Adrenal gland (tissue), 19 donors: ENCODE data around the gene TPM4. TPM values are rescaled to one million over a fixed set of nuclear protein-coding genes. Genes with fewer than 3 reads are reported as not detected.
"Not testable (repeated sequence)": the region's sequence is repeated elsewhere in the genome, so short reads cannot be mapped to it uniquely, and the experiment has no call there.

Experiments used
- DNase-seq, 7 donors: peaks; one replicate each; pipeline ENCODE4 v3.0.0-alpha.2; 2019 to 2020
- H3K27ac ChIP-seq, 5 donors: fragments of 200-600 bp; sonication (generic) in 4 of 5; 1 replicate in 3 of 5; 2 replicates in 2 of 5; pipeline versions ENCODE4 v1.5.1 to v1.8.0; 2016 to 2020; ENCODE audit warnings: mild to moderate bottlenecking in 1 of 5
- H3K27me3 ChIP-seq: fragments of 200-600 bp; 2 replicates; pipeline ENCODE4 v1.8.0; 2021
- H3K36me3 ChIP-seq, 2 donors: fragments of 200-600 bp; replicated peaks in 1 of 2; 1 replicate in 1 of 2; 2 replicates in 1 of 2; pipeline versions ENCODE4 v1.5.1 to v1.8.0; 2018 to 2022
- H3K4me1 ChIP-seq, 2 donors: fragments of 200-600 bp; replicated peaks in 1 of 2; 1 replicate in 1 of 2; 2 replicates in 1 of 2; pipeline versions ENCODE4 v1.5.1 to v1.8.0; 2018 to 2021
- H3K4me3 ChIP-seq, 4 donors: fragments of 200-600 bp; sonication (generic) in 3 of 4; one replicate each; pipeline ENCODE4 v1.5.1; 2016 to 2018
- H3K9me3 ChIP-seq, 3 donors: fragments of 200-600 bp; sonication (generic) in 1 of 3; replicated peaks in 1 of 3; 1 replicate in 2 of 3; 2 replicates in 1 of 3; pipeline versions ENCODE4 v1.5.1 to v1.8.0; 2016 to 2021
- POLR2A ChIP-seq, 2 donors: fragments of 450-650 bp; IDR thresholded peaks; one replicate each; pipeline ENCODE4 v1.6.1; 2017; ENCODE audit warnings: antibody characterized with exemption in 2 of 2, mild to moderate bottlenecking in 2 of 2, moderate library complexity in 1 of 2
- WGBS, 4 donors: extraction: QIAGEN DNeasy Blood & Tissue Kit in 2 of 4; methylation state at CpG; one replicate each; pipeline versions ENCODE4 v1.1.5 to v1.1.7; 2013 to 2017; 5-methylcytosine and 5-hydroxymethylcytosine counted together
- intact Hi-C, 2 donors: fragments of 100-400 bp; cut with DNase I; formaldehyde crosslinking; loops; one replicate each; pipeline versions ENCODE4 v1.14.1 to v1.15.0; 2022 to 2023
- long read RNA-seq, 10 donors: library from polyadenylated mRNA in 3 of 10; unstranded in 2 of 10; stranded (forward) in 1 of 10; transcript quantifications; one replicate each; pipeline ENCODE4 v2.0.0 and lab custom pipeline, GENCODE V29; 2021 to 2026
- polyA plus RNA-seq, 3 donors: library from polyadenylated mRNA; stranded (reverse); fragments of 200-250 nt in 2 of 3; fragments of 350-450 nt in 1 of 3; fragmentation: Illumina TruSeq in 1 of 3; extraction: RNeasy Lipid Tissue Mini Kit (QIAGEN cat#74804) in 1 of 3; gene quantifications; one replicate each; pipeline ENCODE4 v1.2.3, GENCODE V29; 2013 to 2014
- total RNA-seq, 9 donors: library from RNA; depleted of rRNA in 4 of 9; stranded (reverse); fragments of >200 nt in 4 of 9; fragments of 120-200 nt in 1 of 9; fragmentation: NEBNext Ultra II Directional in 1 of 9; extraction: Animal tissue kit (Norgen Biotek cat#: 25700) in 1 of 9; gene quantifications; one replicate each; pipeline versions ENCODE4 v1.1.0 to v1.2.4, GENCODE V29; 2013 to 2023
- TF ChIP-seq, protein P1 (sequence below), 6 experiments: fragments of 450-650 bp in 4 of 6; fragments of 200-600 bp in 2 of 6; sonication (generic) in 1 of 6; IDR thresholded peaks; 1 replicate in 5 of 6; 2 replicates in 1 of 6; pipeline versions ENCODE4 v1.5.1 to v1.8.0; 2016 to 2021; ENCODE audit warnings: antibody characterized with exemption in 6 of 6, mild to moderate bottlenecking in 2 of 6, moderate library complexity in 1 of 6
- donor health status: healthy with polysubstance abuse.
- donor health status: Bipolar disorder and iron deficiency.
- donor health status: DM: yes; HTN: yes; CAD: no.
- donor health status: DM: no; HTN: no; CAD: no.
- donor health status: DM: no; HTN: no; CAD: no.
- donor health status: DM: yes; HTN: yes; CAD: no.

The TPM4 gene
- 100 to 1,000 TPM; 111 to 294 (median 173) TPM for total RNA-seq
- 100 to 1,000 TPM; 195 to 290 (median 290) TPM for polyA plus RNA-seq
- long read RNA-seq, donor 1, transcript TPM4-213 (1 exons, 2,672 nt), result minor isoform, 27 of 80 reads
- long read RNA-seq, donor 1, transcript TPM4-201 (8 exons, 2,666 nt), result major isoform, 30 of 80 reads
- long read RNA-seq, donor 1, partial matches to known transcripts, result 23 of 80 reads
- long read RNA-seq, donor 1, other reads (novel, unspliced or antisense), result 0 of 80 reads
- long read RNA-seq, donor 2, transcript TPM4-201 (8 exons, 2,666 nt), result minor isoform, 22 of 79 reads
- long read RNA-seq, donor 2, transcript TPM4-213 (1 exons, 2,672 nt), result major isoform, 28 of 79 reads
- long read RNA-seq, donor 2, partial matches to known transcripts, result 29 of 79 reads
- long read RNA-seq, donor 2, other reads (novel, unspliced or antisense), result 0 of 79 reads
- long read RNA-seq, donor 3, transcript TPM4-201 (8 exons, 2,666 nt), result minor isoform, 12 of 45 reads
- long read RNA-seq, donor 3, transcript TPM4-213 (1 exons, 2,672 nt), result major isoform, 24 of 45 reads
- long read RNA-seq, donor 3, partial matches to known transcripts, result 8 of 45 reads
- long read RNA-seq, donor 3, other reads (novel, unspliced or antisense), result 0 of 45 reads
- long read RNA-seq, donor 4, transcript TPM4-201 (8 exons, 2,666 nt), result major isoform, 61 of 79 reads
- long read RNA-seq, donor 4, transcript TPM4-213 (1 exons, 2,672 nt), result minor isoform, 6 of 79 reads
- long read RNA-seq, donor 4, partial matches to known transcripts, result 9 of 79 reads
- long read RNA-seq, donor 4, other reads (novel, unspliced or antisense), result 3 of 79 reads
- long read RNA-seq, donor 5, transcript TPM4-213 (1 exons, 2,672 nt), result minor isoform, 10 of 377 reads
- long read RNA-seq, donor 5, transcript TPM4-201 (8 exons, 2,666 nt), result major isoform, 338 of 377 reads
- long read RNA-seq, donor 5, partial matches to known transcripts, result 6 of 377 reads
- long read RNA-seq, donor 5, other reads (novel, unspliced or antisense), result 20 of 377 reads
- long read RNA-seq, donor 6, transcript TPM4-201 (8 exons, 2,666 nt), result major isoform, 36 of 57 reads
- long read RNA-seq, donor 6, transcript TPM4-213 (1 exons, 2,672 nt), result minor isoform, 7 of 57 reads
- long read RNA-seq, donor 6, partial matches to known transcripts, result 7 of 57 reads
- long read RNA-seq, donor 6, other reads (novel, unspliced or antisense), result 5 of 57 reads
- long read RNA-seq, donor 7, transcript TPM4-213 (1 exons, 2,672 nt), result major isoform, 21 of 57 reads
- long read RNA-seq, donor 7, transcript TPM4-201 (8 exons, 2,666 nt), result minor isoform, 19 of 57 reads
- long read RNA-seq, donor 7, partial matches to known transcripts, result 17 of 57 reads
- long read RNA-seq, donor 7, other reads (novel, unspliced or antisense), result 0 of 57 reads
- long read RNA-seq, donor 8, transcript TPM4-201 (8 exons, 2,666 nt), result major isoform, 46 of 131 reads
- long read RNA-seq, donor 8, transcript TPM4-213 (1 exons, 2,672 nt), result minor isoform, 37 of 131 reads
- long read RNA-seq, donor 8, partial matches to known transcripts, result 48 of 131 reads
- long read RNA-seq, donor 8, other reads (novel, unspliced or antisense), result 0 of 131 reads
- long read RNA-seq, donor 9, transcript TPM4-201 (8 exons, 2,666 nt), result minor isoform, 11 of 40 reads
- long read RNA-seq, donor 9, transcript TPM4-213 (1 exons, 2,672 nt), result major isoform, 12 of 40 reads
- long read RNA-seq, donor 9, partial matches to known transcripts, result 17 of 40 reads
- long read RNA-seq, donor 9, other reads (novel, unspliced or antisense), result 0 of 40 reads
- long read RNA-seq, donor 10, transcript TPM4-213 (1 exons, 2,672 nt), result minor isoform, 15 of 50 reads
- long read RNA-seq, donor 10, transcript TPM4-201 (8 exons, 2,666 nt), result major isoform, 17 of 50 reads
- long read RNA-seq, donor 10, partial matches to known transcripts, result 18 of 50 reads
- long read RNA-seq, donor 10, other reads (novel, unspliced or antisense), result 0 of 50 reads

DNA sequence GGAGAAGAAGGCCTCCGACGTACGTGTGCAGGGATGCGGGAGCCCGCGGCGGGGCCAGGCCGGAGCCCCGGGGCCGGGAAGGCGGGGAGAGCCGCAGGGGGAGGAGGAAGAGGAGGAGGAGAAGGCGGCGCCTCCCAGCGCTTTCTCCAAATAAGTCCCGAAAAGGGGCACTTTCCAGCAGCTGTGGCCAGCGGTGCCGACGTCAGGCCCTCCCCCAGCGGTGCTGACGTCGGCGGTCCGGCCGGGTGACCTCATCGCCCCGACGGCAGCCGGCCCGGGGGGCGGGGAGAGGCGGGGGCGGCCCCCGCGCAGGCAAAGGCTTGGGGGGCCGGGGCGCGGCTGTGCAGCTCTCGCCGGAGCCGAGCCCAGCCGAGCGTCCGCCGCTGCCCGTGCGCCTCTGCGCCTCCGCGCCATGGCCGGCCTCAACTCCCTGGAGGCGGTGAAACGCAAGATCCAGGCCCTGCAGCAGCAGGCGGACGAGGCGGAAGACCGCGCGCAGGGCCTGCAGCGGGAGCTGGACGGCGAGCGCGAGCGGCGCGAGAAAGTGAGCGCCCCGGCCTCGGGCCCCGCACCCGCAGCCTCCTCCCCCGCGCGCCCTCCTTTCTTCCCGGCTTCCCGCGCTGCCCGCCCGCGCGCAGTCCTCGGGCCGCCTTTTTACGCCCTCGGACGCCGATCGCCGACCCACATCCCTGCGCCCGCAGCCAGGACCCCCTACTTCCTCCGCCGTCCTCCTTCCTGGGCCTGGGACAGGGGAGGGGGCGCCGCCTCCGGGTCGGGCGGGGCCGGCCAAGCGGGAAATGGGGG is at the start of gene TPM4:
Gene TPM4 (plus strand): TSS at position 342 of the 804 bp plus-strand sequence. CDS start 71 bp downstream, at position 413.
- Histone ChIP-seq H3K27ac (peak within 1 kb of the TSS; percentile 66 to 99 (median 96)), H3K4me1 (peaks cover 24 to 35% of the 10 kb centered on the region in 2 donors), H3K27me3 (no peaks in the 10 kb centered on the region), H3K36me3 (peaks cover 0 to 5% of the 10 kb centered on the region in 2 donors), H3K9me3 (no peaks in the 10 kb centered on the region), H3K4me3 (peak within 1 kb of the TSS; percentile 82 to 98 (median 89))
- TF ChIP-seq, protein P1, sequence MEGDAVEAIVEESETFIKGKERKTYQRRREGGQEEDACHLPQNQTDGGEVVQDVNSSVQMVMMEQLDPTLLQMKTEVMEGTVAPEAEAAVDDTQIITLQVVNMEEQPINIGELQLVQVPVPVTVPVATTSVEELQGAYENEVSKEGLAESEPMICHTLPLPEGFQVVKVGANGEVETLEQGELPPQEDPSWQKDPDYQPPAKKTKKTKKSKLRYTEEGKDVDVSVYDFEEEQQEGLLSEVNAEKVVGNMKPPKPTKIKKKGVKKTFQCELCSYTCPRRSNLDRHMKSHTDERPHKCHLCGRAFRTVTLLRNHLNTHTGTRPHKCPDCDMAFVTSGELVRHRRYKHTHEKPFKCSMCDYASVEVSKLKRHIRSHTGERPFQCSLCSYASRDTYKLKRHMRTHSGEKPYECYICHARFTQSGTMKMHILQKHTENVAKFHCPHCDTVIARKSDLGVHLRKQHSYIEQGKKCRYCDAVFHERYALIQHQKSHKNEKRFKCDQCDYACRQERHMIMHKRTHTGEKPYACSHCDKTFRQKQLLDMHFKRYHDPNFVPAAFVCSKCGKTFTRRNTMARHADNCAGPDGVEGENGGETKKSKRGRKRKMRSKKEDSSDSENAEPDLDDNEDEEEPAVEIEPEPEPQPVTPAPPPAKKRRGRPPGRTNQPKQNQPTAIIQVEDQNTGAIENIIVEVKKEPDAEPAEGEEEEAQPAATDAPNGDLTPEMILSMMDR (IDR thresholded peaks at IDR 0.05), result no peak
- TF ChIP-seq POLR2A (IDR thresholded peaks at IDR 0.05), result peak; percentile 76 to 86
- intact Hi-C loops, result no loop called here
- WGBS, 4 donors, result 0 to 2% (median 1%) methylated on average over 23 to 95 of the region's 101 CpGs
- peak; percentile 87 to 96 (median 91) for DNase-seq

DNA sequence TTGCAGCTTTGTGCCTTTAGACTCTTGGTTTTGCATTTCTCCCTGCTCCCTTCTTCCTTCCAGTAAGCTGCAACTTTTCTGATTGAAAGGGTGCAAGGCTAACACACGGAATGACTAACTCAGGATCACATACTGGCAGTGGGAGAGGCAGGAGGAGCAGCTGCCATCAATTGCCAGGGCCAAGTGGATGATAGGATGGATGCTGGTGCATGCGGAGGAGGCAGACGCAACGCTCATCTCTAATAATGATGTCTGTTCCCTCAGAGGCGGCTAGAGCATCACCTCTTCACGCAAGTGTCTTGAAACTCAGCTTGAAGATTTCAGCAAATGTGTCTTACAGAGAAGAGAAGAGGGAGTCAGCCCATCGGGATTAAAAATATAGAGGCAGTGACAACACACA is 49.5 kb upstream of the TPM4 start:
- H3K27me3 ChIP-seq, result no peaks in the 10 kb centered on the region
- no peaks in the 10 kb centered on the region for H3K36me3 ChIP-seq
- TF ChIP-seq, protein P1 (IDR thresholded peaks at IDR 0.05), result no peak
- no peak for TF ChIP-seq POLR2A (IDR thresholded peaks at IDR 0.05)
- WGBS, 4 donors, result 71 to 80% (median 77%) methylated on average over 7 of the region's 7 CpGs
- H3K9me3 ChIP-seq, result no peaks in the 10 kb centered on the region
- H3K4me3 ChIP-seq, result no peak overlapping the region
- H3K27ac ChIP-seq, result no peak overlapping the region
- intact Hi-C loops, result loop anchor here in 1 of 2 donors (5.0 kb wide), 1 partner anchor 156 kb away; no protein-coding TSS in a partner anchor
- no peak for DNase-seq
- H3K4me1 ChIP-seq, result no peaks in the 10 kb centered on the region

DNA sequence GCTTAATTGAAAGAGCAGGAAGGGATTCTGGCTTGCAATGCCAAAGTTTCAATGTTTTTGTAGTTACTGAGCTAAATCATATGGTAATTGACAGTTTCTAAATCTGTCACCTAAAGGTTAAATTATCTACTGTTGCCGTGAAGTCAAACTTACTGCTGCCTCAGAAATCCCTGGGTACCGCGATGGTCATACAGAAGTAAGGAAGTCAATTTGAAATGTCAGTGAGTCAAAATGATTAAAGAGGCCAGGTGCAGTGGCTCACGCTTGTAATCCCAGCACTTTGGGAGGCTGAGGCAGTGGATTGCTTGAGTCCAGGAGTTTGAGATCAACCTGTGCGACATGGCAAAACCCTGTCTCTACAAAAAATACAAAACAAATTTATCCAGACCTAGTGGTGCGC is 48.8 kb upstream of the TPM4 start:
- intact Hi-C loops, result loop anchor here in 1 of 2 donors (5.0 kb wide), 1 partner anchor 155 kb away; no protein-coding TSS in a partner anchor
- TF ChIP-seq, protein P1 (IDR thresholded peaks at IDR 0.05), result no peak
- no peak for TF ChIP-seq POLR2A (IDR thresholded peaks at IDR 0.05)
- 55 to 71% (median 61%) methylated on average over 6 of the region's 6 CpGs for WGBS, 4 donors

DNA sequence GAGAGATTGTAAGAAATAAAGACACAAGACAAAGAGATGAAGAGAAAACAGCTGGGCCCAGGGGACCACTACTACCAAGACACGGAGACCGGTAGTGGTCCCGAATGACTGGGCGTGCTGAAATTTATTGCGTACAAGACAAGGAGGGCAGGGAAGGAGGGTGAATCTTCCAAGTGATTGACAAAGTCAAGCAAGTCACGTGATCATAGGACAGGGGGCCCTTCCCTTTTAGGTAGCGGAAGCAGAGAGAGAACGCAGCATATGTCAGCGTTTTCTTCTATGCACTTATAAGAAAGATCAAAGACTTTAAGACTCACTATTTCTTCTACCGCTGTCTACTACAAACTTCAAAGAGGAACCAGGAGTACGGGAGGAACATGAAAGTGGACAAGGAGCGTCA is 46.1 kb upstream of the TPM4 start:
- not testable (repeated sequence) for DNase-seq, H3K4me3 ChIP-seq

More for the DNA sequence above, 48.8 kb upstream of the TPM4 start:
- Histone ChIP-seq H3K4me1 (no peaks in the 10 kb centered on the region), H3K9me3 (no peaks in the 10 kb centered on the region), H3K4me3 (no peak overlapping the region), H3K27me3 (no peaks in the 10 kb centered on the region), H3K36me3 (no peaks in the 10 kb centered on the region), H3K27ac (no peak overlapping the region)
- DNase-seq, result peak in 1 of 7 donors; percentile 1

More for the DNA sequence above, 46.1 kb upstream of the TPM4 start:
- intact Hi-C loops, result loop anchor here (10.0 kb wide), 2 partner anchors 345 to 405 kb away; no protein-coding TSS in a partner anchor
- WGBS, 4 donors, result 79 to 90% (median 83%) methylated on average over 12 of the region's 12 CpGs
- not testable (repeated sequence) for H3K27ac ChIP-seq, H3K9me3 ChIP-seq, H3K36me3 ChIP-seq, H3K27me3 ChIP-seq, H3K4me1 ChIP-seq
